Panc1 (cell line): ENCODE results near the gene COPB2.
"Not testable (repeated sequence)": the region's sequence is repeated elsewhere in the genome, so short reads cannot be mapped to it uniquely, and the experiment has no call there.

ENCODE experiments used
- CTCF ChIP-seq: fragments of 450-650 bp; IDR thresholded peaks from 2 replicates; pipeline ENCODE4 v1.5.1; 2017; ENCODE audit warnings: mild to moderate bottlenecking
- REST ChIP-seq, 2 experiments: IDR thresholded peaks; 2 replicates each; pipeline ENCODE4 v1.6.1; 2011 to 2012; ENCODE audit warnings: low read depth in 2 of 2, control low read depth in 1 of 2, low read length in 1 of 2, mild to moderate bottlenecking in 1 of 2, moderate library complexity in 1 of 2; ENCODE audit not compliant: insufficient read depth in 1 of 2
- SIN3A ChIP-seq: IDR thresholded peaks from 2 replicates; pipeline ENCODE4 v1.6.1; 2012; ENCODE audit warnings: low read depth, mild to moderate bottlenecking, low read length, moderate library complexity, borderline replicate concordance; ENCODE audit not compliant: insufficient read depth
- TCF7L2 ChIP-seq: IDR thresholded peaks from 2 replicates; pipeline ENCODE4 v1.6.1; 2011; ENCODE audit warnings: mild to moderate bottlenecking, low read depth, low read length, inconsistent platforms

- not testable (repeated sequence) for TF ChIP-seq CTCF; SIN3A; REST (IDR thresholded peaks at IDR 0.05; ENCODE audit: insufficient read depth in 1 of 2, low read depth in 2 of 2, low read length in 1 of 2); TCF7L2
Measured at GRCh38 chr3:139382291-139382690, 7.2 kb downstream of the COPB2 start.
